GM21737 (cell line): ENCODE measurements around the gene DNAJC30.

Experiments used
- ATAC-seq: cut with Tn5 transposase; IDR thresholded peaks from one replicate; pipeline ENCODE4 v1.9.1; 2021; ENCODE audit warnings: mild to moderate bottlenecking, moderate library complexity; ENCODE audit not compliant: unreplicated experiment

The DNAJC30 gene

DNA sequence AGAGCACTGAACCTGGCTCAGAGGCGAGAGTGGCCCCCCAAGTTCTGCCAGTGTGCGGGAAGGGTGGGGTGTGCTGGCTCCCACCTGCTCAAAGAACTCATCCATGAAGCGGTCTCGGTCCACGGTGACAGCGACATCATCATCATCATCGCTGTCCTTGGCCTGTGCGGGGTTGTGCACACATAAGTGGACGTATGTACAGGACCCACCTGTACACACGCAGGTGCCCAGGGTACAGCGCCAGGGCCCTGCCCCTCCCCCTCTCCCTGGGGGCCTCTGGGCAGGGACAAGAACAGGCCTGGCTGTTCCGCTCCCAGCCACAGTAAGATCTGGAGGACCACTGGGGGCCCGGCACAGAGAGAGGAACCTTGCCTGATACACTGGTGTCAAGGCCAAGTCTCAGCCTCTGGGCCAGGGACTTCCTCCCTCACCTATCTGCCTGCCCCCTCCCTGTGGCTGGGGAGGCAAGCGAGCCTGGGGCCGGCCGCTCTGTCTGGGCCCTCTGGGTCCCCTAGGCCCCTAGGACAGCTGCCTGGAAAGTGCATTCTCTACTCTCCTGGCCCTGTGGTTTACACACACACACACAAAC, 25.8 kb upstream of the DNAJC30 start:
- no peak for ATAC-seq

DNA sequence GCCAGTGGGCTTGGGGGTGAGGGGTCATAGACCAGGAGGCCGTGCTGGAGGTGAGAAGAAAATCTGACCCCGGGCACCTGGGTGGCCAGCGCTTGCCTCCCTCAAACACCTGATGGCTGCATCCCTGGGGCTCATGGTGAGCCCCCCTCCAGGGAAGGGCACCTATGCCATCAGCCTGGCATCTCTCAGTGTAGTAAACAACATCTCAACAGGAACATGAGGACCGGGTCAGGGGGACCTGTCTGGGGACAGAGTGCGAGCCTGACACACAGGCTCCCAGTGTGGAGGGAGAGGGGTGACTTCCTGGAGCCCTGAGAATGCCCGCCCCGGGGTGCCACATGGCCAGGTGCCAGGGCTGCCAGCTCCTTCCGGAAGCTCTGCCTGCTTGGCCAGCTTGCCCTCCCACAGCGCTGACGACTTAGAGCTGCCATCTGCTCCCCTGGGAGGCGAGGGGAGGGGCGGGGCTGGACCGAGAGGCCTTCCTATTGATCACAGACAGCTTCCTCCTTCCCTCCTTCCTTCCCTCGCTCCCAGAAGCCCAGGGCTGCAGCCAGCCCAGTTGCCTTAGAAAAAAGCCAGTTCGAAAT, 23.9 kb upstream of the DNAJC30 start:
- ATAC-seq = no peak

- ATAC-seq = no peak
Observed at GRCh38 chr7:73706126-73707044, 23.1 kb upstream of the DNAJC30 start.

DNA sequence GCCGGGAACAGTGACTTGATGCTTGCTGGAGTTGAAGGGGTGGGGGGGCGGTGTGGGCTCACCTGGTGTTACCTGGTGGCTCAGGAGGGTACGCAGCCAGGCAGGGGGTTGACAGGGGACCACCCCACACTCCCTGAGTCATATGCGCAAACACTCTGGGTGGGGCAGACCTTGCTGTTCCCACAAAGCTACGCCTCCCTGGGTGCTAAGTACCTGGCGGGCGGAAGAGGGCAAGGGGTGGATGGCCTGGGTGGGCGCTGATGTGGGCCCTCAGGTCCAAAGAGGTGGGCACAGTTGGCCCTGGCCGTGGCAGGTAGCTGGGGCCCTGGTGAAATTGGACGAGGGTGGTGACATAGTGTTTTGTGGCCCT, 22.3 kb upstream of the DNAJC30 start:
- no peak for ATAC-seq

GRCh38 chr7:73704640-73705550, 21.6 kb upstream of the DNAJC30 start:
- no peak for ATAC-seq

DNA sequence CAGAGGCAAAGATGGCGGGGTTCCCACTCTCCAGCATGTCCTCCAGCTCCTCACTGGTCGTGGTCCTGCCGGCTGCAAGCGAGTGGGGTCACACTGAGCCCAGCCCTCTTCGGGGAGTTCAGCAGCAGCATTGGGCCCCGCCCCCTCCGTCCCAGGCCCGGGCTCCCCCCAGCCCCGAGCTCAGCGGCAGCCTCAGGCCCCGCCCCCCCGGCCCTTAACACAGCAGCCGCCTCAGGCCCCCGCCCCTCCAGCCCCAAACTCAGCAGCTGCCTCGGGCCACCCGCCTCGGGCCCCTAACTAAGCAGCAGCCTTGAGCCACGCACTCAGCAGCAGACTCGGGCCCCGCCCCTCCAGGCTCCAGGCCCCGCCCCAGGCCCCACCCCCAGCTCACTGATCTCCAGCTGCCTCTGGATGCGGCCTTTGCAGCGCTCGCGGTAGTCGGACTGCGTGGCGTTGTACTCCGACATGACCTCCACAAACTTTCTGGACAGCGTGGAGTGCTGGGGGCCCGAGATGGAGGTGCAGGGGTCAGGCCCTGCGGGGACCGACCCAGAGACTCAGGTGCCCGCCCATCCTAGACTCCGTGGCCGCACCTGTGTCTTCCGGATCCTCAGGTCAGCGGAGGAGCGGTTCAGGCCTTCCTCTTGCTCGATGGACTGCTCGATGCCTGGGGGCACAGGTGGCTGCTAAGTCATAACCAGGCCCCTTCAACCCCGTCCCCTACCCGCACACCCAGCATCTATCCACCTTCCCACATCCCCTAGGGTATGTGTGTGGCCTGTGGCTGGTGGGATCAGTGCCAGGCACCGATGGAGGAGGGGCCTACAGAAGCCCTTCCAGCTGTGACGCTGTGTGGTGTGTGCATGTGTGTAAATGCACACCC, 20.7 kb upstream of the DNAJC30 start:
- no peak for ATAC-seq

- no peak for ATAC-seq
Observed at GRCh38 chr7:73703225-73703624, 20.0 kb upstream of the DNAJC30 start.

GRCh38 chr7:73702665-73703064, 19.4 kb upstream of the DNAJC30 start:
- no peak for ATAC-seq

GRCh38 chr7:73702226-73702625, 19.0 kb upstream of the DNAJC30 start:
- ATAC-seq = no peak

GRCh38 chr7:73701357-73701995, 18.2 kb upstream of the DNAJC30 start:
- no peak for ATAC-seq

DNA sequence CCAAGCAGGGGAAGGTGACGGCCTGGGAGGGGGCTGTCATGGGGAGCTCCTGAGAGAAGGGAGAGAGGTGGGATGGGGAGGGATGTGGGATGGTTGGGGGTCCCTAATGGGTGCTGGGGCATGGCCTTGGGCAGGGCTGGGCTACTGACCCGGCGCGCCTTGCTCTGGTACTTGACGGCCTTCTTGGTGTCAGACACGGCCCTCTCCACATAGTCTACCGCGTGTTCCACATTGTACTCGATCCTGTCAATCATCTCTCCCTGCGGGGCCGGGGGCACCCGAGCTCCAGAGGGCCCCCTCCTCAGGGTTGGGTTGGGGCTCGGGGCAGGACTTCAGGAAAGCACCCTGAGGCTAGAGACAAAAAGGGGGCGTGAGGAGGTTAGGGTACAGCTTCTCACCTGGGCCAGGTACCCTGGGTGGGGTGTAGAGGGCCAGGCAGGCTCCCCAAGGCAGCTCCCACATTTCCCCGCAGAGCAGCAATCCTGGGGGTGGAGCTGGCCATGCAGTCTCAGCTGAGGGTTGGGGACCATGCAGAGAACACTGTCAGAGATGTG, 17.4 kb upstream of the DNAJC30 start:
- ATAC-seq = no peak

DNA sequence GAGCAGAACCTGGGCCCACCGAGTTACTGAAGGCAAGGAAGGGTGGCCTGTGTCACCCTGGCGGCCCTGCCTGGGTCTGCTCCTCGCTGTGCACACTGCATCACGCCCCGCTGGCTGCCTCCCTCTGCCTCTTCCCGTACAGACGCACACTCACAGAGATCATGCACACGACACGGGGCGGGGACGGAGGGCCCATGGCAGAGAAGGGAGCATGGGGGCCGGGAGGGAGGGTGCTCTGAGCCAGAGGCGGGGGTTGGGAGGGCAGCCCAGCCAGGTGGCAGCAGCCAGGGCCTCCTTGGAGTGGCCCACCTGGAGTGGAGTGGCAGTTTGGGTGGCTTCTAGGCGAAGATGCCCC, 16.8 kb upstream of the DNAJC30 start:
- ATAC-seq = no peak

DNA sequence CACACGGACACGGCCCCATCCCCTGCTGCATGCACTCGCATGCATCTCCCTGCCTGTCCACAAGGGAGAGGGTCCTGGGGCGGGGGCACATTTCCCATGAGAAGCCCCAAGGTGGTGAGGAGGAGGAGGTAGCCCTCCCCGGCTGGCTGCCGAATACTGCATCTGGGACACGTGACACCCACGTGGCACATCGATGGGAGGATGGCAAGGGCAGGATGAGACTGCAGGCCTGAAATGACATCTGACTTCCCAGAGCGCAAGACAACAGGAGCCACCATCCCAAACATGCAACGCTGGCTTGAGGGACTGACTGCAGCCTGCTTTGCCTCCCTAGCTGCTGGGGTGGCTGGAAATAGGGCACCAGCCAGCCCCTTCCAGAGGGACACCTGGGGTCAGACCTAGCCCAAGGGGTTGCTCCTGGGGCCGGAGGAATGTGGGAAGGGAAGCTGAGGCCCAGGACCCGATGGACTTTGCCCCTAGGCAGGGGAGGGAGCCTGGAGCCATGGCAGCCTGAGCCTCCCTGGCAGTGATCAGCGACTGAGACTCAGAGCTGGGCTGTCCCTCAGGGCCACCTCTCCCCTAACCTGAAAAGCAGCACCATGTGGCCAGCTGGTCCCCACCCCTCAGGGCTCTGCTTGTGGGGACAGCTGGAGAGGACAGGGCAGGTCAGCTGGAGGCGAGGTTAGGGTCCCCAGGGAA, 16.3 kb upstream of the DNAJC30 start:
- ATAC-seq = no peak

DNA sequence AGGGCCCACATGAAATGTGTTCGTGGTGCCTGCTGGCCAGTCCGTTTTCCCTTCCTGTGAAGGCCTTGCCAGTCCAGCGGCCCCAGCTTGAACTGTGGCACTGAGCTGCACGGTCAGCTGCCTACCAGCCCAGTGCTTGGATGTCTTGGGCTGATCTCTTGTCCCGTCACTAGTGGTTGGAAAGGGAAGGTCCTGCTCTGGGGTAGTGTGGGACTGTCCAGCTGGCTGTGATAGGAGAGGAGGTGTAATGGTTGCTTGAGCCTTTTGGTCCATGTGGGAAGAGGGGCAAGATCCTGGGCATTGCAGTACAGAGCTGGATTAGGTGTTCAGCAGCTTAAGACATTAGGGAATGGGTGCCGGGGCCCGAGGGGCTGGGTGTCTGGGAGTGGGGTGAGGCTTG, 15.2 kb upstream of the DNAJC30 start:
- no peak for ATAC-seq

DNA sequence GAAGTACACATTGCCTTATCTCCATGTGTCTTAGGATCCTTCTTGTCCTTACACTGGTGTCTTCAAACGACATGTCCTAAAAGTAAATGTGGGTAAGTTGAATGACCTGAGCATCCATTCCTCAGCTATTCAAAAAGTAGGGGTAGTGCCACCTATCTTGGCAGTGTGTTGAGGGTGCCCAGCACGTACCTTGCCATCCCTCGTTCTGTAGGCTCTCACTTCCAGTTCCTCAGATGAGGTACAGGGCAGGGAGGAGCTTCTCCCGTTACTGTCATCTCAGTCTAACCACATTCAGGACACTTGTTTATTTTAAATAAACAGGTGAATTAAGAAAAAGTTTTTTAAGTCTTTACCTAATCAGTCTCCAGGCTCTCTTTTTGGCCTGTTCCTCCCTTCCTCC, 13.1 kb upstream of the DNAJC30 start:
- ATAC-seq = no peak

- no peak for ATAC-seq
Observed at GRCh38 chr7:73690646-73691045, 7.4 kb upstream of the DNAJC30 start.

DNA sequence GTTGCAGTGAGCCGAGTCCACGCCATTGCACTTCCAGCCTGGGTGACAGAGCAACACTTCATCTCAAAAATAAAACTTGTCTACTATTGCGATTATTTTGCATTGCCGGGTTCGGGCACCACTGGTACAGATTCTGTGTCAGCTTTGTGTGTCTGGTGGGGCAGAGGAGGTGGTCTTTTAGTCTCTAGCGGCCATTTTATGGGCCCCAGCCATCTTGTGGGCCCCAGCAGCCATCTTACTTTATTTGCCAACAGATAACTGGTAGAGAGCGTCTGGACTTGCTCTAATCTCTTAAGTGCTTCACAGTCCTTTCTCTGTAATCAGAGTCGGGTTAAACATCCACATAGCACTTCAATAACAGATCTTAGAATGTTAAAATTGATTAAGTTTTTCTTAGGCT, 5.0 kb upstream of the DNAJC30 start:
- ATAC-seq = no peak

- ATAC-seq = no peak
Observed at GRCh38 chr7:73685311-73685710, 2.1 kb upstream of the DNAJC30 start.
